GM12891 (cell line): Measurements from ENCODE around the gene CPSF7.

ENCODE experiments used
- POLR2A ChIP-seq: IDR thresholded peaks from 2 replicates; pipeline ENCODE4 v1.6.1; 2011; ENCODE audit warnings: low read depth, low read length, control low read depth
- POLR2AphosphoS5 ChIP-seq: IDR thresholded peaks from 2 replicates; pipeline ENCODE4 v1.6.1; 2011; ENCODE audit warnings: low read depth, low read length, control low read depth
- TAF1 ChIP-seq: IDR thresholded peaks from 2 replicates; pipeline ENCODE4 v1.6.1; 2011; ENCODE audit warnings: low read depth, low read length, control low read depth

DNA sequence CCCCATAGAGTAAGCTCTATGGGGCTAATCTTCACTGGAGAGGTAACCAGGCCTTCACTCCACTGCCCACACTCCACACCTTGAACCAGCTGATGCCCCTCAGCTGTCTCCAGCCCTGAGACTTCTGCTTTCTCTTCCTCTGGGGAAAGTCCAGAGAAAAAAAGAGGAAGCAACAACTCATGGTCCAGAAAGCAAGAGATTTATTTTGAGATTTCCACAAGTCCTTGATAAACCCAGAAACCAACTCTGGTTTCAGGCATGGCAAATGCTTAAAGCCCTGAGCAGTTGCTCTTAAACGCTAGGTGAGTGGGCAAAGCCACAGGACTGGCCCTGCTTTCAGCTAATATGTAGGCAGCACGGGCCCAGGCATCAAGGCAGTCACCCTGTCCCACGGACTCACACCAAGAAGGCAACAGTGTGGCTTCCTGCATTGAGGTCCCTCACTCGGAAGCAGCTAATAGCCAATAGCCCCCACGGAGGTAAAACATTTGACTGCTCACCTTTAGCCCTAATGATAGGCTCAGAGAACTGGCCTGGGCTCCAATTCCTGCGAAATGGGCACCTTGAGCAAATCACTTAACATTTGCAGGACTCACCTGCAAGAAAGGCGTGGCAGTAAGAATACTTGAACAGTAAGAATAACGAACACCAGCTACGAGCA lies 72.4 kb downstream of the CPSF7 start:
- TF ChIP-seq POLR2AphosphoS5 (no peak), POLR2A (no peak), TAF1 (no peak)
